Heart left ventricle (tissue), 13 donors: ENCODE results near the gene NRIP2.

ENCODE experiments used
- POLR2A ChIP-seq, 2 donors: fragments of 450-650 bp; IDR thresholded peaks; one replicate each; pipeline ENCODE4 v1.6.1; 2017; ENCODE audit warnings: antibody characterized with exemption in 2 of 2, mild to moderate bottlenecking in 2 of 2, moderate library complexity in 2 of 2
- TF ChIP-seq, protein P1 (sequence below), 12 donors: fragments of 200-600 bp; sonication (generic) in 4 of 12; IDR thresholded peaks; one replicate each; pipeline versions ENCODE4 v1.5.0 to v1.8.0; 2018 to 2022; ENCODE audit warnings: antibody characterized with exemption in 12 of 12, mild to moderate bottlenecking in 5 of 12
- donor health status: ischemic (EF 13 %, LVEDD 7.1; RV severe dilation, severe dysfunction).
- donor health status: DM: no; HTN: yes; CAD: no.
- donor health status: DM: no; HTN: no; CAD: no.
- donor health status: ischemic (EF 25% LVEDD 6.9; RV normal size, moderate dysfunction).
- donor health status: ischemic (EF 25% LVEDD 5.7; RV mildly dilated, moderate dysfunction).
- donor health status: ischemic (EF 35%, LVEDD 5.7; RV mildly dilated, moderate dysfunction).
- donor health status: nonischemic (EF 11% LVEDD 7.7; RV severe dilation, severe dysfunction).
- donor health status: DM: yes; HTN: yes; CAD: no.
- donor health status: PGD.
- donor health status: ischemic (EF 29% LVEDD 5.4; RV normal size, mild dysfunction).
- donor health status: nonischemic (EF 23%, LVEDD 6.1; RV moderate dilation, normal function).

DNA sequence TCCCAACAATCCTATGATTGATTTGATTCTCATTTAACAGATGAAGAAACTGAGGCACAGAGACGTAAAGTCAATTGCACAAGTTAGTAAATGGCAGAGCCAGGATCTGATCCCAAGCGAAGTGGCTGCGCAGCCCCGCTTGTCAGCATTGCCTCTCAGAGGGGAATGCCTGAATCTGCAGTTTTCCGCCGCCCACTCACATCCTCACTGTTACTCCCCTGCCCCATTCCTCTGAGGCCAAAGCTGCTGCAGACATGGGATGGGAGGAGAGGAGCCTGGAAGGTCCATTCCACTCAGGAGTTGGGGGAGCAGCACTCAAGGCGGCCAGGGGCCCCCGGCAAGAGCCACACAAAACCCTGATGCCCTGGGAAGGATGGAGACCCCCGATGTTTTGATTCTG, 1.0 kb downstream of the NRIP2 start:
- TF ChIP-seq, protein P1, sequence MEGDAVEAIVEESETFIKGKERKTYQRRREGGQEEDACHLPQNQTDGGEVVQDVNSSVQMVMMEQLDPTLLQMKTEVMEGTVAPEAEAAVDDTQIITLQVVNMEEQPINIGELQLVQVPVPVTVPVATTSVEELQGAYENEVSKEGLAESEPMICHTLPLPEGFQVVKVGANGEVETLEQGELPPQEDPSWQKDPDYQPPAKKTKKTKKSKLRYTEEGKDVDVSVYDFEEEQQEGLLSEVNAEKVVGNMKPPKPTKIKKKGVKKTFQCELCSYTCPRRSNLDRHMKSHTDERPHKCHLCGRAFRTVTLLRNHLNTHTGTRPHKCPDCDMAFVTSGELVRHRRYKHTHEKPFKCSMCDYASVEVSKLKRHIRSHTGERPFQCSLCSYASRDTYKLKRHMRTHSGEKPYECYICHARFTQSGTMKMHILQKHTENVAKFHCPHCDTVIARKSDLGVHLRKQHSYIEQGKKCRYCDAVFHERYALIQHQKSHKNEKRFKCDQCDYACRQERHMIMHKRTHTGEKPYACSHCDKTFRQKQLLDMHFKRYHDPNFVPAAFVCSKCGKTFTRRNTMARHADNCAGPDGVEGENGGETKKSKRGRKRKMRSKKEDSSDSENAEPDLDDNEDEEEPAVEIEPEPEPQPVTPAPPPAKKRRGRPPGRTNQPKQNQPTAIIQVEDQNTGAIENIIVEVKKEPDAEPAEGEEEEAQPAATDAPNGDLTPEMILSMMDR (IDR thresholded peaks at IDR 0.05) = no peak
- no peak for TF ChIP-seq POLR2A (IDR thresholded peaks at IDR 0.05)
